Measurements from ENCODE around the gene WRAP73.

WRAP73 gene

GRCh38 chr1:3668585-3669300 is 18.8 kb upstream of the WRAP73 start:
- DNase-seq = peak; percentile 57 to 79

- no peak for DNase-seq
These were observed 18.2 kb upstream of the WRAP73 start for GRCh38 chr1:3668148-3668547.

- no peak for DNase-seq
These were observed 14.9 kb upstream of the WRAP73 start for GRCh38 chr1:3664700-3665375.

DNA sequence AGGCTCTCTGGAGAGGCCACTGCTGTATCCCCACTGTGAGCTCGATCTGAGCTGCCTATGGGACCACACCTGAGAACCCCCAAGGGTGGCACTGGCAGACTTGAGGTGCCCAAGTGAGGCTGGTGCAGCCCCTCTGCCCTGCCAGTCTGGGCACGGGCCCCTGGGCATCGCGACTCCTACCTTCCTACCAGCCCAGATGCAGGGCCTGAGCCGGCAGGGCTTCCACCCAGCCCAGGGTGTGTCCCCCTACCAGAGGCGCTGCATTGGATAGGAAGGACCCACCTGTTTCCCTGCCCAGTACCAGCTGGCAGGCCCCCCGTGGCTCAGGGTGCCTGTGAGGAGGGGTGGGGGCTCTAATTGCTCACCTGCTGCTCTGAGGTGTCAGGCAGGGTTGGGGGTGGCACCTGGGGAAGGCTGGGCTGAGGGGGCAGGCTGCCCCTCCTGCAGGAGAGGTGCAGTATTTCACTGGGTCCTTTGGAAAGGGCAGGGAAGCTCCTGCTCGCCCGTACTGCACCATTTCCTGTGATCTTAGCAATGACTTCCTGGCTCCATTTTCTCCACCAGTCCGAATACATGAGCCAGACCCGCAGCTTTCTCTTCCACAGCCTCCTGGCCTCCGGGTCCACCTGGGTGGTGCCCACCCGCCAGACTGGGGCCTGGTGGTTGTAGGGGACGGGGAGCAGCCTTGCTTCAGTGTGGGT is 14.2 kb upstream of the WRAP73 start:
- DNase-seq = no peak

DNA sequence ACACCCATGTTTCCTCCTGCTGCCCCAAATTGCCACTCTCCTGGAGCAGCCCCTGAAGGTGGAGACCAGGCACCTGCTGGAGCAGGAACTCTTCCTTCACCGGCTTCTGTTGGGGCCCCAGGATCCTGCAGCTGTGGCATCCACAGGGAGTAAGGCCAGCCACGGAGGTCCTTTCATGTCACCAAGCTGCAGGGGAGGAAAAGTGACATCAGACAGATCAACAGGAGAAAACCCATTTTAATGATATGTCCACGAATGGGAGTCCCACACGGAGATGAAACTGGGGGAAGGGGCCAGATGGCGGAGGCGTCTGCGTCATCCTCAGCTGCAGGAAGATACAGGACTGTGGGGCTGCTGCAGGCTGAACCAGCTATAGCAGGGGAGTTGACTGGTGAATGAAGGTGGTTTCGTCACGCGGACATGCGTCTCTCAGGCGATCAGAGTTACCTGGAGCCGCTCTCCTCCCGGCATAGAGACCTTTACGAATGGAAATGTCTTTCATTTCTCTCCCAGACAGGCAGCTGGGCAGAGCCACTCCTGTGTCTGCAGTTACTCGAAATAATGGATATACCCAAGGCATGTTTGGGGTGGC is 12.3 kb upstream of the WRAP73 start:
- DNase-seq = no peak

DNA sequence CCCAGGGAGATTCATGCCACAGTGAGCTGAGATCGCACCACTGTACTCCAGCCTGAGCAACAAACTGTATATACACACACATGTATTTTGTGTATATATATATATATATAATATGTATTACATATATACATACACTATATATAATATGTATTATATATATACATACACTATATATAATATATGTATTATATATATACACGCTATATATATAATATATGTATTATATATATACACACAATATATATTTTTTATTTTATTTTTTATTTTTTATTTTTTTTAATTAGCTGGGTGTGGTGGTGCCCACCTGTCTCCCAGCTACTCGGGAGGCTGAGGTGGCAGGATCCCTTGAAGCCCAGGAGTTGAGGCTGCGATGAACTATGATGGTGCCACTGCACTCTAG is 11.7 kb upstream of the WRAP73 start:
- no peak for DNase-seq

- DNase-seq = no peak
These were observed 10.8 kb upstream of the WRAP73 start for GRCh38 chr1:3660704-3661103.

GRCh38 chr1:3659093-3659492 is 9.2 kb upstream of the WRAP73 start:
- DNase-seq = no peak

DNA sequence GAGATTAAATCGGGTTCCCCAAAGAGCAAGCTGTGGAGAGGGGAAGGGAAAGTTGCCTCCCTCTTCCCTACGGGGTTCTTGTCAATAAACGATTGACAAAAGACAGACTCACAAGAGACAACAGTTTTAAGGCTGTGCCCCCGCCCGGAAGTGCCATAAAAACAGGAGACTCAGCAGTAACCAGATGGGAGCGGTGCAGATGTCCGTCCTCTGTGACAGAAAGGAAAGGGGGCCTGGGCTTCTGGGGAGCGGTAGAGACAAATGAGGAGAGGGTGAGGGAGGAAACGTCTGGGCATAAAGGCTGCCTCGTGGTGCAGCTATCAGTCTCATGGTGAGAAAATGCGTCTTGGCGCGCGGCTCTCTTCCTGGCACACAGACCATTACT is 8.3 kb upstream of the WRAP73 start:
- no peak for DNase-seq

- no peak for DNase-seq
These were observed 7.8 kb upstream of the WRAP73 start for GRCh38 chr1:3657578-3658230.

- DNase-seq = no peak
These were observed 7.2 kb upstream of the WRAP73 start for GRCh38 chr1:3657096-3657475.

GRCh38 chr1:3656450-3657095 is 6.7 kb upstream of the WRAP73 start:
- DNase-seq = no peak

DNA sequence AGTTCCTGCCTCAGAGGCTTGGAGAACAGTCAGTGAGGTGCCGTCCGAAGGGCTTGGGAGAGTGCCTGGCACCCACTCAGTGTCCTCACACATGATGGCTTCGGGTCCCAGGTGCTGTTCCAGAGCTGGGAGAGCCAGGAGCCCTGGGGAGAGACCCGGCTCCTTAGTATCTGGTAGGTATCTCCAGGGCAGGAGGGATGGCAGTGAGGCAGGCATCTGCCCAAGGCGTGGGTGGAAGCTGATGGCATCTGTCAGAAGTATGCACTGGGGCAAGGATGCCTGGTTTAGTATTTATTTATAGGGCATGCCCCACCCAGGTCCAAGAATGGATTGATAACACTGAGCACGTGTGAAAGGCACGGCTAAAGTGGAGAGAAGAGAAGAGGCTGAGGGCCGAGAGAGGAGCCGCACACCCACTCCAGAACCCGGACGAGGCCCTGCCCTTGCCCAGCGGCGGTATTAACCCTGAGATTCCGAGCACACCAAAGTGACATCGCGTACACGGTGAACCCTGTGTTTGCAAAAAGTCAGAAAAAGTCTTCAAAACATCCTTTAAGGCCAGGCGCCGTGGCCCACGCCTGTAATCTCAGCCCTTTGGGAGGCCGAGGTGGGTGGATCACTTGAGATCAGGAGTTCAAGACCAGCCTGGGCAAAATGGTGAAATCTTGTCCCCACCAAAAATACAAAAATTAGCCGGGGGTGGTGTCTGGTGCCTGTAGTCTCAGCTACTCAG is 4.8 kb upstream of the WRAP73 start:
- DNase-seq = no peak

- no peak for DNase-seq
These were observed 3.3 kb upstream of the WRAP73 start for GRCh38 chr1:3653286-3653618.

GRCh38 chr1:3652548-3653285 is 2.8 kb upstream of the WRAP73 start:
- peak in 1 of 2 experiments; percentile 29 for DNase-seq

DNA sequence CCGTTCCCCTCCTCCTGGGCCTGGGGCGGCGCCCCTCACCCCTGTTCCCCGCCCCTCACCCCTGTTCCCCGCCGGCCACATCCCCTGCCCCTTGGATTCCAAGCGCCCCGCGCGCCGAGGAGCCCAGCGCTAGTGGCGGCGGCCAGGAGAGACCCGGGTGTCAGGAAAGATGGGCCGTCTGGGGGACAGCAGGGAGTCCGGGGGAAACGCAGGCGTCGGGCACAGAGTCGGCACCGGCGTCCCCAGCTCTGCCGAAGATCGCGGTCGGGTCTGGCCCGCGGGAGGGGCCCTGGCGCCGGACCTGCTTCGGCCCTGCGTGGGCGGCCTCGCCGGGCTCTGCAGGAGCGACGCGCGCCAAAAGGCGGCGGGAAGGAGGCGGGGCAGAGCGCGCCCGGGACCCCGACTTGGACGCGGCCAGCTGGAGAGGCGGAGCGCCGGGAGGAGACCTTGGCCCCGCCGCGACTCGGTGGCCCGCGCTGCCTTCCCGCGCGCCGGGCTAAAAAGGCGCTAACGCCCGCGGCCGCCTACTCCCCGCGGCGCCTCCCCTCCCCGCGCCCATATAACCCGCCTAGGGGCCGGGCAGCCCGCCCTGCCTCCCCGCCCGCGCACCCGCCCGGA is 2.1 kb upstream of the WRAP73 start, which contains the start of gene TP73:
TSS of gene TP73 (plus strand) at position 587 of the 618 bp plus-strand sequence. CDS start 29,850 bp downstream, outside the sequence.
- peak; percentile 18 to 54 for DNase-seq

- DNase-seq = peak in 1 of 2 experiments; percentile 31
These were observed 1.4 kb upstream of the WRAP73 start for GRCh38 chr1:3651026-3651929.

- DNase-seq = no peak
These were observed 534 bp upstream of the WRAP73 start for GRCh38 chr1:3650248-3651025.

DNA sequence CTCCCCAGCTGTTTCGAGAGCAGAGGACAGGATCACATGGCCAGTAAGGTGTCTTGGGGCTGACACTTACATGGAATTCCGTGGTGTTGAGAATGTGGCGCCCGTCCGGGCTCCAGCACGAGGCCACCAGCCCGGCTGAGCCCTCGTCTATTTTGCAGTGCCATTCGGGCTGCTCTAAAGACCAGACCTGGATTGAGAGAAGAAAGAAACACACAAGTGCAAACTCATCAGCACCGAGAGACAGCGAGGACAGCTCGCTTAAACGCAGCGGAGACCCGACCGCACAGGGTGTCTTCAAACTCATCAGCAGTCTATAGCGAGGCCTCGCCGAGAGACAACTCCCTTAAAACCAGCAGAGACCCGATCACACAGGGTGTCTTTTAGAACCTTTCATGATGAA is 3.3 kb downstream of the WRAP73 start:
- no peak for DNase-seq
